Mesodermal cell (in vitro differentiated cells): Measurements from ENCODE around the gene ESPN.
"Not testable (repeated sequence)": the region's sequence is repeated elsewhere in the genome, so short reads cannot be mapped to it uniquely, and the experiment has no call there.

Source experiments
- H3K27ac ChIP-seq: 2 replicates; pipeline ENCODE4 v1.7.0; 2013; ENCODE audit warnings: mild to moderate bottlenecking, low read depth, low read length, moderate library complexity; ENCODE audit not compliant: severe bottlenecking
- H3K36me3 ChIP-seq: 2 replicates; pipeline ENCODE4 v1.7.1; 2013; ENCODE audit warnings: mild to moderate bottlenecking, low read length, moderate library complexity; ENCODE audit not compliant: control insufficient read depth, insufficient read depth
- H3K4me1 ChIP-seq: one replicate; pipeline ENCODE4 v1.7.1; 2013; ENCODE audit warnings: mild to moderate bottlenecking, low read length; ENCODE audit not compliant: insufficient read depth, control insufficient read depth, poor library complexity, severe bottlenecking
- H3K4me3 ChIP-seq: 2 replicates; pipeline ENCODE4 v1.7.0; 2013; ENCODE audit warnings: low read length, control low read depth, mild to moderate bottlenecking; ENCODE audit not compliant: insufficient read depth, poor library complexity, severe bottlenecking; ENCODE audit errors: extremely low read depth
- H3K9me3 ChIP-seq: 2 replicates; pipeline ENCODE4 v1.7.1; 2013; ENCODE audit warnings: mild to moderate bottlenecking, low read length, moderate library complexity; ENCODE audit not compliant: control insufficient read depth
- WGBS, 2 experiments: methylation state at CpG; one replicate each; pipeline ENCODE4 v1.1.5; 2013; ENCODE audit warnings: missing lambda C conversion rate in 2 of 2; ENCODE audit not compliant: insufficient coverage in 2 of 2; 5-methylcytosine and 5-hydroxymethylcytosine counted together

ESPN gene

GRCh38 chr1:6448749-6449631 is 24.4 kb downstream of the ESPN start:
- no peaks in the 10 kb centered on the region for H3K9me3 ChIP-seq

GRCh38 chr1:6450005-6450450 is 25.5 kb downstream of the ESPN start:
- Histone ChIP-seq H3K4me1 (peaks cover 8% of the 10 kb centered on the region), H3K36me3 (no peaks in the 10 kb centered on the region), H3K27ac (no peak overlapping the region), H3K9me3 (no peaks in the 10 kb centered on the region), H3K4me3 (no peak overlapping the region)
- 72 to 93% methylated on average over 2 of the region's 7 CpGs for WGBS, 2 experiments

More at GRCh38 chr1:6448749-6449631, 24.4 kb downstream of the ESPN start:
- Histone ChIP-seq H3K27ac (no peak overlapping the region), H3K4me1 (peaks cover 5% of the 10 kb centered on the region), H3K4me3 (peak overlapping the region; percentile 5), H3K36me3 (no peaks in the 10 kb centered on the region)
- WGBS, 2 experiments: 8 to 14% methylated on average over 16 to 24 of the region's 66 CpGs

- not testable (repeated sequence) for H3K9me3 ChIP-seq, H3K4me3 ChIP-seq, H3K36me3 ChIP-seq, H3K4me1 ChIP-seq, H3K27ac ChIP-seq
- 65 to 66% methylated on average over 5 to 6 of the region's 10 CpGs for WGBS, 2 experiments
These were observed 25.9 kb downstream of the ESPN start for GRCh38 chr1:6450486-6450885.

- H3K27ac ChIP-seq: no peak overlapping the region
- peaks cover 8% of the 10 kb centered on the region for H3K4me1 ChIP-seq
- H3K36me3 ChIP-seq: no peaks in the 10 kb centered on the region
- WGBS, 2 experiments: 78 to 96% methylated on average over 6 of the region's 6 CpGs
- no peaks in the 10 kb centered on the region for H3K9me3 ChIP-seq
- no peak overlapping the region for H3K4me3 ChIP-seq
These were observed 26.4 kb downstream of the ESPN start for GRCh38 chr1:6450943-6451373.

- not testable (repeated sequence) for H3K4me1 ChIP-seq, H3K27ac ChIP-seq, H3K36me3 ChIP-seq, H3K9me3 ChIP-seq
- 26 to 33% methylated on average over 62 to 69 of the region's 85 CpGs for WGBS, 2 experiments
- H3K4me3 ChIP-seq: peak overlapping the region; percentile 11
These were observed 29.6 kb downstream of the ESPN start for GRCh38 chr1:6453895-6454855.

GRCh38 chr1:6454856-6455751 is 30.5 kb downstream of the ESPN start:
- Histone ChIP-seq H3K4me1 (peaks cover 3% of the 10 kb centered on the region), H3K9me3 (no peaks in the 10 kb centered on the region), H3K27ac (no peak overlapping the region), H3K36me3 (no peaks in the 10 kb centered on the region), H3K4me3 (peak overlapping the region; percentile 11)
- 18 to 21% methylated on average over 91 to 98 of the region's 115 CpGs for WGBS, 2 experiments

GRCh38 chr1:6455752-6456520 is 31.4 kb downstream of the ESPN start:
- not testable (repeated sequence) for H3K27ac ChIP-seq, H3K4me3 ChIP-seq, H3K9me3 ChIP-seq, H3K36me3 ChIP-seq, H3K4me1 ChIP-seq
- 84 to 88% methylated on average over 49 to 54 of the region's 58 CpGs for WGBS, 2 experiments

- H3K9me3 ChIP-seq: no peaks in the 10 kb centered on the region
- peaks cover 8% of the 10 kb centered on the region for H3K4me1 ChIP-seq
- 84 to 93% methylated on average over 7 to 10 of the region's 11 CpGs for WGBS, 2 experiments
- no peaks in the 10 kb centered on the region for H3K36me3 ChIP-seq
- H3K4me3 ChIP-seq: no peak overlapping the region
- no peak overlapping the region for H3K27ac ChIP-seq
These were observed 32.4 kb downstream of the ESPN start for GRCh38 chr1:6456800-6457466.

GRCh38 chr1:6459850-6460265 is 35.3 kb downstream of the ESPN start:
- H3K4me1 ChIP-seq: peaks cover 5% of the 10 kb centered on the region
- peaks cover 13% of the 10 kb centered on the region for H3K36me3 ChIP-seq
- WGBS, 2 experiments: 38 to 57% methylated on average over 14 to 16 of the region's 18 CpGs
- no peak overlapping the region for H3K4me3 ChIP-seq
- no peak overlapping the region for H3K27ac ChIP-seq
- no peaks in the 10 kb centered on the region for H3K9me3 ChIP-seq
